Fibroblast of skin of right quadriceps (primary cell): ENCODE results near the gene CFAP300.

Experiments used
- DNase-seq: peaks from one replicate; pipeline ENCODE4 v3.0.0-alpha.2; 2013

CFAP300 gene

DNA sequence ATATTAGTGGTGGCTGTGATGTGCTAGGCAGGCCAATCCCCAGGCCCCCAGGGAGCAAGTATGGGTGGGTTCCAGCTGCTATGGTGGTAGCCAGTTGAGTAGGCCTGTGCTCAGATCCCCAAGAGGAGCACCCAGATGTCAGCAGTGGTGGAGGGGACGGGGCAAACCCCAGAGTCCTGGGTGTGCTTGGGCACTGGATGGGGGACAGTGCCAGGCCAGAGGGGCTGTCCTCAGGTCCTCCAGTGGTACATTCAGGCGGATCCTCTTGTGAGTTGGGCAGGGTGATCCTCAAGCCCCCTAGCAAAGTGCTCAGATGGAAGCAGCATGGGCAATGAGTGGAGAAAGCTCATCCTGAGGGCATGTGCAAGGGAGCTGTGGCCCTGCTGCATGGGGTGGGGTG lies 26.0 kb downstream of the CFAP300 start:
- DNase-seq, result no peak

DNA sequence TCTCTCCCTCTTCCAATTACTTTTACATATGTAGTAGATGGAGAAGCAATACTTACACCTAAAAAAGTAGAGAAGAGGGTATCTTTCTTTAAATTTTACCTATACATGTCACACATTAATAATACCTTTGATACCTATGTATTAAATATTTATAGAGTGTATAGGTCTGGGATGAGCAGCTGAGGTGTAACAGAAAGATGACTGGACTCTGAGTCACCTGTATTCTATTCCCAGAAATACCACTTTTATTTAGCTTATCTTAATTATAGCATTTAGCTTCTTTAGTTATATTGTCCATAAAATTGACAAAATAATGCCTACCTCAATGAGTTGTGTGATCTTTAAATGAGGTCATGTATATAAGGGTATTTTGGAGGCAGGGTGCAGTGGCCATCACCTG lies 32.4 kb downstream of the CFAP300 start:
- DNase-seq, result no peak

DNA sequence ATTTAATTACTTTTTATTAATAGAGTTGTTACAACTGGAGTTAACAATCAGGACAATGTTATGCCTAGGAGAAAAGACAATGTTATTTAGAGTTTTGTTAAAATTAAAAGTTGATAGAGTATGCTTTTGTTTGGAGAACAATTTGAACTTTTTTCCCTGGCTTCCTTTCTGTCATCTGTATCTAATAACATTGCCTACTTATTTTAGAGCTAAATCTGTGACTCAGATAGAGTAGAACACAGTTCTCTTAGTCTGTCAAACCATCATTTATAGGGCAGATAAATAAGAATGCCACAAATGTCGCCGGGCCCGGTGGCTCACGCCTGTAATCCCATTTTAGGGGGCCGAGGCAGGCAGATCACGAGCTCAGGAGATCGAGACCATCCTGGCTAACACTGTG lies 34.1 kb downstream of the CFAP300 start:
- no peak for DNase-seq

DNA sequence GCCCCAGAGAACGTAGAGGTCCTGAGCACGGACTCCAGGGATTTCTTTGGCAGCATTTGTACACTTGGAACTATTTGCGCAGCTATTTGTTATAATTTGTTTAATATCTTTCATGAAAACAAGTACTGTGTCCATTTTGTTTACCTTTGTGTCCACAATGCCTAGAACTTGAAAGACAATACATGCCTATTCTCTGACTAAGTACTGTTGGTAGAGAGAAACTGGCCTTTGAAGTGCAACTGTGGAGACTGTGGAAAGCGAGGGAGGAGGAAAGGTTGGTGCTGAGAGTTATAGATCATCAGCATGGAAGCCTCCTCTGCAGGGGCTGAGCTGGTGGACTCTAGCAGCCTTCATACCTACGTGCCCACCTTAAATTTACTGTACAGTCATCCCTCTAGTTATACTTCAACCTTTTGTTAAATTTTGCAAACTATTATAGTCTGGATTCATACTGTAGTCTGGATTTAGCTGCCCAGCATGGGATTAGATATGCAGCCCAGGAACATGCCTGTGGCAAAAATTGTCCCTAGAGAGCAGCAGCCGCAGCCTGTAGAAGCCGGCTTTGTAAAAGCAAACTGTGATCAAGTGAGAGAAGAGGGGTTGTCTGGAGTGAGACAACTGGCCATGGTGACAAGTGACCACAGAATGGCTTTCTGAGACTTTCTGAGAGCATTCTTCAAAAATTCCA lies 38.8 kb downstream of the CFAP300 start:
- no peak for DNase-seq

DNA sequence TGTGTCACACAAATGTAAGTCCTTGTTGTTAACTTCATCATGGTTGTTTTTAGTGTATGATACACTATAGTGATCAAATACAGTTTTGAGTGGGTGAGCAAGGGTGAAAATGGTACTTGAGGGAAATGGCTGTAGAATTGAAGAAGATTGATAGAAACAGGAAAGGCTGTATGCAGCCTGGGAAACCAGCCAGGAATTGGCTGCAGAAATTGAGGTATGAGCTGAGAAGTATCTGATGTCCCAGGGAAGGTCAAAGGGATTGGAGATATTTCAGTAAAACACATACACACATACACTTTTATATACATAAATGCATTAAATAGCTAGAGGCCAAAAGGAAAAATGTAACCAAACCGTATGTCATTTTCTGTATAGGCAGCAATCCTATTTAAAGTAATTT lies 49.9 kb downstream of the CFAP300 start:
- no peak for DNase-seq

DNA sequence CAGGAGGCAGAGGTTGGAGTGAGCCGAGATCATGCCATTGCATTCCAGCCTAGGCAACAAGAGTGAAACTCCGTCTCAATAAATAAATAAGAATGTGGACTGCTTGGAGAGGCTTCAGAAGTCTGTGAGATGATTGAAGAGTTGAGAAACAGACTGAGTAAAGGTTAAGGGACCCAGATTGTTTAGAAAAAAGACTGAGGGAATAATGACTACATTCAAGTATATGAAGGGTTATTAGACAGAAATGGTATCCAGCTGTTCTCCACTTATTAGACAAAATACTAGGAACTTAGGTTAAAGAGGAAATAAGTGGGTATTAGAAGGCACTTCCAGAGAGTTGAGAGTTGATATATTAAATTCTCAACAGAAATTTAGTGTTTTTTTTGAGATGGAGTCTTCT lies 52.5 kb downstream of the CFAP300 start:
- no peak for DNase-seq

DNA sequence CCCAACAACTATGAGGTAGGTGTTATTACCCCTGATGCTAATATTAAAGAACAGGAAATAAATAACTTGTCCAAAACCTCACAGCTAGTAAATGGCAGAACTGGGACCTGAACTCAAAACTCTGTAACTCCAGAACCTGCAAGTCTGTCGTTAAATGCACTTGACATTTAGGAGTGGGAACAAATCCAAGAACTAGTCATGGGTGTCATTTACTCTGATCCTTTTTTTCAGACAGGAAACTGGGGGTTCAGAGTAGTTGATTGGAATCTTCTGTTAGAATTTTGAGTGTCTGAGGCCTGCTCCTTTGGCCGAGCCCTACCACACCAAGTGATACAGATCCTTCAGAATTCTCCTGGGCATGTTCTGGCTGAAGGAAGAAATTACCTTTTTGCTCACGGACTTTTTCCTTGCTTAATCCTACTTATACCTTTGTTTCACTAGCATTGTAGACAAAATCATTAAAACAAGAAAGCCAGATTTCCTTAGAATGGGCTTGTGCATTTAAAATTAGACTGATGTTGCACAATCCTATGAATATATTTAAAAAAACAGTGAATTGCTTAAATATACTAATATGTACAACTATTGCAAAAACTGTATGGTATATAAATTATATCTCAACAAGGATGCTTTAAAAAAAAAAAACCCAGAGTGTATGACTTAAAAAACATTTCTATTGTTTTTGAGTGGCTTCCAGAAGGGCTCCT lies 61.6 kb downstream of the CFAP300 start:
- no peak for DNase-seq

DNA sequence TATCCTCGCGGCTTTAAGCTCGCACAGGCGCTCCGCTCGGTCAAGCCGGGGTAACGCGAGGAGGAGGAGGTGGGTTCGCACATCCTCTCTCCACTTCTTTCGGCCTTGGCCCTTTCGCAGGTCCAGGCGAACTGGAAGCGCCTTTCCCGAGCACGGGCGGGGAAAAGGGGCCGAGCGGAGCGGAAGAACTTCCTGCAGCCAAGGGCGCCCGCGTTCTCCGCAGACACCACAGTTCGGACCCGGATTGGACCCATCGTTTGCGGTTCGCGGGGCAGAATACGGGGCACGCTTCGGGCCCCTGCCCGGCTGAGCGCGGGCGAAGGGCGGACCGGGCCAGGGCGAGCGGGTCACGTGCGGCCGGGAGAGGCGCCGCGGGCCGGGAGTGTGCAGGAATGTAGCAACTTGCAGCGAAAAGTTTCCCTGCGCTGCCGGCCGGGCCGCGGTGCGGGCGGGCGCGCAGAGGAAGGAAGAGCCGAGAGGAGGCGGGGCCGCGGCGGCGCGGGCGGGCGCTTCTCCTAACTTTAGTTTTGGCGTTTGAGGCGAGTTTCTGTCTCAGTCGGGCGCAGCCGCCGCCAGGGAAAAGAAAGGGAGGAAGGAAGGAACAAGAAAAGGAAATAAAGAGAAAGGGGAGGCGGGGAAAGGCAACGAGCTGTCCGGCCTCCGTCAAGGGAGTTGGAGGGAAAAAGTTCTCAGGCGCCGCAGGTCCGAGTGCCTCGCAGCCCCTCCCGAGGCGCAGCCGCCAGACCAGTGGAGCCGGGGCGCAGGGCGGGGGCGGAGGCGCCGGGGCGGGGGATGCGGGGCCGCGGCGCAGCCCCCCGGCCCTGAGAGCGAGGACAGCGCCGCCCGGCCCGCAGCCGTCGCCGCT lies 62.9 kb downstream of the CFAP300 start, which contains the start of gene YAP1:
Gene YAP1 (plus strand): TSS at position 552 of the 865 bp plus-strand sequence. CDS start 402 bp downstream, outside the sequence.
- DNase-seq, result peak; percentile 97

DNA sequence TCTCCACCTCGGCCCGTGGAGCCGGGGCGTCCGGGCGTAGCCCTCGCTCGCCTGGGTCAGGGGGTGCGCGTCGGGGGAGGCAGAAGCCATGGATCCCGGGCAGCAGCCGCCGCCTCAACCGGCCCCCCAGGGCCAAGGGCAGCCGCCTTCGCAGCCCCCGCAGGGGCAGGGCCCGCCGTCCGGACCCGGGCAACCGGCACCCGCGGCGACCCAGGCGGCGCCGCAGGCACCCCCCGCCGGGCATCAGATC lies 63.4 kb downstream of the CFAP300 start:
- no peak for DNase-seq

DNA sequence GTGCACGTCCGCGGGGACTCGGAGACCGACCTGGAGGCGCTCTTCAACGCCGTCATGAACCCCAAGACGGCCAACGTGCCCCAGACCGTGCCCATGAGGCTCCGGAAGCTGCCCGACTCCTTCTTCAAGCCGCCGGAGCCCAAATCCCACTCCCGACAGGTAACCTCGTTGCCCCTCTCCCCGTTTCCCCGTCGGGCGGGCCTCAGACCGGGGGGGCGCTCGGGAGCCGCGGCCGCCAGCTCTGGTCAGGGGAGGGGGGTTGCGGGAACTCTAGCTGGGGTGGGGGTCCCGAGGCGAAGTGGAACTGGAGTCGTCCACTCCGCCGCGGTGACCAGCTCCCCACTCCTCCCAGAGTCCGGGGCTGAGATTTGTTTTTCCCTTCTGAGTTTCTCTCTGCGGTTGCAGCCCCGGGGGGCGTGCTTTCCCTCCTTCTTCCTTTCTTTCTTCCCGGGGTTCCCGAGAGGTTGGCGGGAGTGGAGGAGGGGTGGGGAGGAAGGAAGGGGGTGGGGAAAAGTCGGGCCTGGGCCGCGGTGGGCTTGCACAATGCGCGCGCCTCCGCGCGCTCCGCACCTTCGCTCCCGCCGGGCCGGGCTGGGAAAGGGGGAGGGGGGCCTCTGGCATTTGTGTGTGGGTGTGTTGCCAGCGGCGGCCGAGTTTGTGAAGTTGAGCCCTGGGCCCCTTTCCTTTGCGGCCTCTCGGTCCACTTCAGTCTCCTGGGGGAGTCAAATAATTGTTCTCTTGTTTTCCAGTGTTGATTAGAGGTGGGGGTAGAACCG lies 64.0 kb downstream of the CFAP300 start:
- peak; percentile 94 for DNase-seq

DNA sequence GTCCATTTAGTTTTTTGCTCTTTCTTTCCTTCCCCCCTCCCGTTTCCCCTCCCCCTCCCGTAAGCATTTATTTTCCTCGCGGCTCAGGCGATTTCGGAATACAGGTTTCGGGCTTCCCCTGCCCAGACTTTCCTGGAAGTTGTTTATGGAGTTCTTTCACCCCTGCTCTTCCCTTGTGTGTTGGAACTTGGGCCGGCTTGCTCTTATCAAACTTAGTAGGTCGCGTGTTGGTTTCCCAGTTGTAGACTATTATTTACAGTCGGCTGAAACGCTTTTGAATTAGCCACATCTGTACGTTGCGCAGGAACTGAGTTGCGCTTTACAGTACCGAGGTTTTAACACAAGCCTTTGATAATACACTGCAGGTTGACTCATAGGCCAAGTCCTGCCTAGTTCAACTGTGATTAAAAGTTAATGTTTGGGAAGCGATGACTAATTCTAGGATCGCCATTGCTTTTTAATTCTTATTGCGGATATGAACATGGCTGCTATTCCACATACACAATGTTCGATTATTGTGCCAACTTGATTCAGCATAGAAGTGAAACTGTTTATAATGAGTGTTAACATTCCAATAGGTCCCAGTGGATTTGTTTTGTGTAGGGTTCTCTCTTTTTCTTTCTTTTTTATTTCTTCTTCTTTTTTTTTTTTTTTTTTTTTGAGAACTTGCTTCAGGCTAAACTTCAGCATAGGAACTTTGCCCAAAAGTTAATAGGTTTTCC lies 64.7 kb downstream of the CFAP300 start:
- peak; percentile 91 for DNase-seq

DNA sequence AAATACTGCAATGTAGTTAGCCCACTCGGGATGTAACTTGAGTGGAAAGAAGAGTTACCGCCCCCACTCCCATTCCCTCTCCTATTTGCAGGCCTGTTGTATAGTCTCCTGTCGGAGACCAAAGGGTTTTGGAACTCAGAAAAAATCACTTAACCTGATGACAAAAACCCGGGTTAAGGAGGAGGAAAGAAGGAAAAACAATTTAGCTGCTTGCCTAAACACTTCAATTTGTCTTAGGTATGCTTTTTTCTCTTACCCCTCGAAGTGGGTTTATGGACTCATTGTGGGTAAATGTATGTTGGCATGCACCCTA lies 65.2 kb downstream of the CFAP300 start:
- DNase-seq, result peak; percentile 42

DNA sequence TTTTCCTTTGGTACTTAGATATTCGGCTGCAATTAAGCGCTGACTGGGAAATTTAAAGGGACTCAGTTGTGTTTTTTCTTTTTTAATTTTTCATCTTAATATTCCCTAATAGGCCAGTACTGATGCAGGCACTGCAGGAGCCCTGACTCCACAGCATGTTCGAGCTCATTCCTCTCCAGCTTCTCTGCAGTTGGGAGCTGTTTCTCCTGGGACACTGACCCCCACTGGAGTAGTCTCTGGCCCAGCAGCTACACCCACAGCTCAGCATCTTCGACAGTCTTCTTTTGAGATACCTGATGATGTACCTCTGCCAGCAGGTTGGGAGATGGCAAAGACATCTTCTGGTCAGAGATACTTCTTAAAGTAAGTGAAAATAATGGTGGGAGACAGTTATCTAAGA lies 66.8 kb downstream of the CFAP300 start:
- DNase-seq, result no peak

DNA sequence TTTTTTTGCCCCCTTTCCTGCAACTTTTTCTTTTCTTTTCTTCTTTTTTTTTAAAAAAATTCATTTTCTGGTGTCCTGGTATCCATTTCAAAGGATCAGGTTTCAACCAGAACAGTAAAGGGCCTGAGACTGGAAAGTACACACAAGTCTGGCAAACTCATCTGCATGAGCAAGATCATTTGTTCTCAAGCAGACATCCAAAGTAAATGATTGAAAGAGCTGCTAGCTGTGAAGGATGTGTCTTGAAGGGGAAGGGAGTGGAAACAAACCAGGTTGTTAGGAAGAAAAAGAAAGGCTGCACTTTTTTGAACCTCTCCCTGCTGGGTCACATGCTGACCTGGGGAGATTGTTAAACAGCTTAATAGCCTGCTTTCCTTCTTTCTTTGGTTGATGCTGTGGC lies 68.3 kb downstream of the CFAP300 start:
- DNase-seq, result peak; percentile 51

DNA sequence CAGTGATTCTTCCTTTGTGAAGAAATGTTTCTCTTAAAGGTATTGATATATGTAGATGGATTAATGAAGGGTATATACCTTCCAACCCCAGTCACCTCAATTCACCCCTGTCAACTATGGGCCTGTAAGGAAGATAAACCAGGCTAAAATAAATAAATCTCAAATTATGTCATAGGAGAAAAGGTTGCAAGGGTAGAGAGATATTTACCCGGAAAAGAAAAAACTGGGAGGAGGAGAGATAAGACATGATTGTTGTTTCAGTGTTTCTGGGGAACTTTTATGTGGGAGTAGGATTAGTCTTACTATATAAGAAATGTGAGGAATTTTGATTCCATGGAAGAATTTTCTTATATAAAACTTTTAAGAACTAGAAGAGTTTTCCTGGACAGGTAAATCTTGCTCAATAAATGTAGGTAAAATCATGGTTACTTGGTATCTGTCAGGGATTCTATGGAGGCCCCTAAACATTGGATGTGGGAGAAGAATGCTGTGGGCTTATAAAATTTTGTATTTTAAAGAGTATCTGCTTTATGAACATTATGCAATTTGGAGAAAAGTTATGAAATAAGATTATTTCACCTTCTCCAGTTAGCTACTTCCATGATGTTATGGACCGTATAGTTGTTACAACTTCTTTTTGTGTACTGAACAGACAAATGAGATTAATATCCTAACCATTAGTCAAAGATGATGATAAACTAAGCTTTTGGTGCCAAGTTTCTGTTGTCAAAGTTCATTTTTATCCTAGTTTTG lies 69.4 kb downstream of the CFAP300 start:
- DNase-seq, result no peak

DNA sequence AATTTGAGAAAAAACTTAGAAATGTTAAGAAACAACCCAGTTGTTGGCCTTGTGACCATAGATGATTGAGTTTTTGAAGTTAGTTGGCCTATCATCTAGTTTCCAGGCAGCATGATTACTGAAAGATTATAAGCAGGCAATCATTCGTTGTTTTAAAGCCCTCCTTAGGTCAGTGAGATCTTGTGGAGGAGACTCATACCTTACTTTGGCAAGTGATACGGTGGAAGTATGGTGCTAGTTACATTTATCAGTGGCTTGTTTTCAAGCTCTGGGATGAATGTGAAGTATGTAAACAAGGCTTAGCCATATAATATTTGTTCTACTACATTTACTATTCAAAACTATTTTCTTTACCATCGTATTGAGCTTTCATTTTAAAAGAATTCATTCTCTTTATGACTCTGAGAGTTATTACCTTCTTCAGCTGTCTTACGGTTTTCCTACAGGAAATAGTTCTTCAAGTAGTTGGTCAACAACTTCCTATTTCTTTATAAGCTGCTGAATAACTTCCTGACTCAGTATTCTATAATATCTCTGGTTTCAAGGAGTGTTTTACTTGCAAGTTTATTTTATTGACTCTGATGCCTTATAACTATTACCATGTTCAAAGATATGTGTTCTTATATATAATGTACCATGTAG lies 70.4 kb downstream of the CFAP300 start:
- peak; percentile 61 for DNase-seq

DNA sequence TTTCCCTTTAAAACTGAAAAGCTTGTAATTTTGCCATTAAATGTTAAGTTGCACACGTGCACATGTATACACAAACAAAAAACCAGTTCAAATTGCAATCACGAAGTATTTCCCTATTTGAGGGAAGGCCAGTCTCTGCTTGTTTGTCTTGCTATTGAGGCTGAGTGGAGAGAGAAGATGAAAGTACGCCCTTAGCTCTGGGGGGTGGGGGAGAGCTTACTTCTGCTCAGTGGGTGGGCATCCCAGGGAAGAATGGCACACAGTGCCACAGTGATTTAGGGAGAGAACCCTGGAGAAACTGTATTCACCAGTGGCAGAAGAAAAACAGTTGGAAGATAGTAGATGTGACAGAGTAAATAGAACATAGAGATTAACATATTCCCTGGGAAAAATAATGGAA lies 71.7 kb downstream of the CFAP300 start:
- no peak for DNase-seq

DNA sequence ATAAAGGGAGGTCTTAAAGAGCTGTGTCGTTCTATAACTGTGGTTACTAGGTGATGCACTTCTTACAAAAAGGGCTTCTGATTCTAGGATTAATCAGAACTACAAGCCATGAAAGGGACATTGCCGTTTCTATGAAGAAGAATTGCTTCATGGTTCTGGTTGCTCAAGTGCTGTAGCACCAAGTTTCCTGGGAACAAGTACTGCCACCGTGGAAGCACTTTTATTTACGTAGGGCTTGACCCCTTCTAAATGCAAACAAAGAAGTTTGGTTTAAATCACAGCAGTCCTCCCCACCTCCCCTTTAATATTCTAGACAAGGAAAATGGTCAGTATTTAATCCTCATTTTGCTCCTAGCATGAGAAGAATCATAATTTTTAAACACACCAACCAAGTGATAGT lies 72.8 kb downstream of the CFAP300 start:
- no peak for DNase-seq

DNA sequence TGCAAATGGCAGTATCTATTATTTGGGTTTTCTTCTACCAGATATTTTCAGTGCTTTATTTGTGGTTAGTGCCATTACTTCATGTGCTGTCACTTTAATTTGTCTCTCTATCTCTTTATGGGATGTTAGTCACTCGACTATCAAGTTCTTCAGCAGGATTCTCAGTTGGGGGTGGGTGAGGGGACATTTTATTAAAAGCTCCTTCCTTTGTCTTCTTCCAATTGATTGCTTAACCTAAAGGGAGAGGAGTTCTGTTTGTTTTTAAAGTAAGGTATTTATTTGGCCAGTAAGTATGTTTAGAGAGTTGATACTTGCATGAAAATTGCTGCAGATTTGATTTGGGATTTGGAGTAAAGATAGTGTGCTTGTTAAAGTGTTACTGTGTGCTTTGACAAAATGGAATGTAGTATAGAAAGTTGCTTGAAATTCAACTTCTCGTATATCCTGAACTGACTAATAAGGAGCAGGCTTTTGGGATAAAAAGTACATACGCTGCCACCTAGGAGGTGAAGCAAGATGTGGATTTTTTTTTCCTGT lies 73.3 kb downstream of the CFAP300 start:
- DNase-seq, result peak; percentile 77

DNA sequence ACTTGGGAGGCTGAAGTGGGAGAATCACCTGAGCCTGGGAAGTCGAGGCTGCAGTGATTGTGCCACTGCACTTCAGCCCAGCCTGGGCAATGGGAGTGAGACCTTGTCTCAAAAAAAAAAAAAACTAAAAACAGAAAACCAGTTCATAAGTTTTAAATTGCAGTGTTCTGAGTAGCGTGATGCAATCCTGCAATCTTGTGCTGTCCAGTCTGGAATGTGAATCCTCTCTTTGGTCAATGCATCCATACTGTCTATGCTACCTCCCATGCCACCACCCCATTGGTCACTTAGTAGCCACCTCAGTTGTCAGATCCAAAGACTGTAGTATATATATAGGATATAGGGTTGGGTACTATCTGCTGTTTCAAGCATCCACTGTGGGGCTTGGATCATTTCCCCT lies 74.1 kb downstream of the CFAP300 start:
- DNase-seq, result no peak
